ENCODE data around the gene ZP1. TPM values are rescaled to one million over a fixed set of nuclear protein-coding genes. Genes with fewer than 3 reads are reported as not detected.

ZP1 gene
- total and polyA plus RNA-seq, 2 of the 13 experiments (the other 11 are each of a cell fraction or from before 2014, with no cell fraction given): 0.16 TPM; not detected in 1

- TF ChIP-seq ARID4A (CRISPR knock-in tag; IDR thresholded peaks at IDR 0.05; ENCODE audit: borderline replicate concordance) (peak; percentile 64), ZNF3 (CRISPR knock-in tag; IDR thresholded peaks at IDR 0.05) (0 out of 2 replicates have a peak, but pooled peaks have one; percentile 48), UBTF (CRISPR knock-in tag; IDR thresholded peaks at IDR 0.05) (peak; percentile 62), ZBTB49 (CRISPR knock-in tag; IDR thresholded peaks at IDR 0.05; ENCODE audit: borderline replicate concordance) (no peak), POGZ (CRISPR knock-in tag; IDR thresholded peaks at IDR 0.05) (0 out of 2 replicates have a peak, but pooled peaks have one; percentile 36), HNF4A (CRISPR knock-in tag; IDR thresholded peaks at IDR 0.05) (peak; percentile 77), AKAP8 (CRISPR knock-in tag; IDR thresholded peaks at IDR 0.05) (0 out of 2 replicates have a peak, but pooled peaks have one; percentile 20), GABPB1 (CRISPR knock-in tag; IDR thresholded peaks at IDR 0.05) (peak; percentile 10; the same call in 1 of the 2 replicates), MNT (IDR thresholded peaks at IDR 0.05) (no peak), PATZ1 (CRISPR knock-in tag; IDR thresholded peaks at IDR 0.05) (peak; percentile 77), POLR2A (IDR thresholded peaks at IDR 0.05; ENCODE audit: insufficient read depth in 1 of 2, low read depth in 2 of 2, low read length in 2 of 2) (0 out of 4 replicates have a peak, but pooled peaks of 1 of the 2 experiments have one; percentile 29), ESRRA (CRISPR knock-in tag; IDR thresholded peaks at IDR 0.05; ENCODE audit: low read depth) (no peak), ZBTB43 (CRISPR knock-in tag; conservative IDR thresholded peaks at IDR 0.05) (peak; percentile 100)
Measured at GRCh38 chr11:60855726-60856633, 11.4 kb upstream of the ZP1 start, which contains the start of gene PTGDR2 (continued).
